HG03066 (cell line): Measurements from ENCODE around the gene CNBP.
"Not testable (repeated sequence)": the region's sequence is repeated elsewhere in the genome, so short reads cannot be mapped to it uniquely, and the experiment has no call there.

Experiments
- ATAC-seq: cut with Tn5 transposase; IDR thresholded peaks from one replicate; pipeline ENCODE4 v1.9.1; 2021; ENCODE audit warnings: low read depth; ENCODE audit not compliant: unreplicated experiment

CNBP gene

GRCh38 chr3:129183569-129184395 is at the start of gene CNBP:
Gene CNBP, minus strand, starts transcription at chr3:129183896. Its CDS starts 12,139 bp downstream, at chr3:129171757.
- ATAC-seq: peak; percentile 94

GRCh38 chr3:129231331-129232119 is 47.8 kb upstream of the CNBP start:
- no peak for ATAC-seq

DNA sequence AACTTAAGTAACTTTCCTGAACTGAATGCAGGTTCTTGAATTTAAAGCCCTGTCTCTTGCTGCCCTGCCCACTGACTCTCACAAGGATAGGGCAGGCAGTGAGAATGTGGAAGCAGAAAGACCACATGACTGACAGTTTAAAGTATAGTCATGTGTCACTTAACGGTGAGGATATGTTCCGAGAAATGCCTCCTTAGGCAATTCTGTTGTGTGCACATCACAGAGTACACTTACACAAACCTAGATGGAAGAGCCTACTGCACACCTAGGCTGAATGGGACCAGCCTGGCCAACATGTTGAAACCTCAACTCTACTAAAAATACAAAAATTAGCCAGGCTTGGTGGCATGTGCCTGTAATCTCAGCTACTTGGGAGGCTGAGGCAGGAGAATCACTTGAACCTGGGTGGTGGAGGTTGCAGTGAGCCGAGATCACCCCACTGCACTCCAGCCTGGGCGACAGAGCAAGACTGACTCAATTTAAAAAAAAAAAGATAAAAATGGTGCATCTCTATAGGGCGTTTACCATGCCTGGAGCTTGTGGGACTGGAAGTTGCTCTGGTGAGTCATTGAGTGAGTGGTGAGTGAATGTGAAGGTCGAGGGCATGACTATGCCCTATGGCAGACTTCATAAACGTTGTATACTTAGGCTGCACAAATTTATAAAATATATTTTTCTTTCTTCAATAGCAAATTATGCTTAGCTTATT is 46.8 kb upstream of the CNBP start:
- ATAC-seq: no peak

- no peak for ATAC-seq
Observed at GRCh38 chr3:129228891-129229585, 45.3 kb upstream of the CNBP start.

GRCh38 chr3:129226374-129226773 is 42.7 kb upstream of the CNBP start:
- ATAC-seq: no peak

DNA sequence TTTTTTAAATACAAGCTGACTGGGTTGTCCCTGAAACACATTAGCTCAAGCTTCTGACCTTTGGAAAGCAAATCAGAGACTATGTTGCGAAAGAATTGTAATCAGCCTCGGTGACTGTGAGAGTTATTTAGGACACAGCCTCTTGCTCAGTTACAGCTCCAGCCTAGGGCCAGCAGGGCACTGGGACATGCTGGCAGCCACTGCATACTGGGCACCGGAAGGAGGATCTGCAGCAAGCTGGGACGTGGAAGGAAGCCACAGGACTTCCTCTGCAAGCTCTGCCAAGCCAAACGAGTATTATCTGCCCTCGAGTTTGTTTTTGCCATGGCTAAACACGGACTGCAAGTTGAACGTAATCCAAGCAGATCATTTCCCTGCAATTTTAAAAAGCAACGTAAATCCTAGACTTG is 41.3 kb upstream of the CNBP start:
- ATAC-seq: no peak

DNA sequence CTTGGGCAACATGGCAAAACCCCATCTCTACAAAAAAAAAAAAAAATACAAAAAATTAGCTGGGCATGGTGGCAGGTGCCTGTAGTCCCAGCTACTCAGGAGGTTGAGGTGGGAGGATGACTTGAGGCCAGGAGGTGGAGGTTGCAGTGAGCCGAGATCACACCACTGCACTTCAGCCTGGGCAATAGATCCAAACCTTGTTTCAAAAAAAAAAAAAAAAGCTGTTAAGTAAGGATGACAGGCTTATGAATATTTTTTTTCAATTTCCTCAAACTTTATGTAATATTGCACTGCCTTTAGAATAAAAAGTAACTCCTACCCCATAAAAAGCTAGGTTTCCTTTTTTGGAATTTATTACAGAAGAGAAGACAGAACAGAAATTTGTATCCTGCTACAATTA is 40.7 kb upstream of the CNBP start:
- ATAC-seq: not testable (repeated sequence)

- no peak for ATAC-seq
Observed at GRCh38 chr3:129218742-129219141, 35.0 kb upstream of the CNBP start.

DNA sequence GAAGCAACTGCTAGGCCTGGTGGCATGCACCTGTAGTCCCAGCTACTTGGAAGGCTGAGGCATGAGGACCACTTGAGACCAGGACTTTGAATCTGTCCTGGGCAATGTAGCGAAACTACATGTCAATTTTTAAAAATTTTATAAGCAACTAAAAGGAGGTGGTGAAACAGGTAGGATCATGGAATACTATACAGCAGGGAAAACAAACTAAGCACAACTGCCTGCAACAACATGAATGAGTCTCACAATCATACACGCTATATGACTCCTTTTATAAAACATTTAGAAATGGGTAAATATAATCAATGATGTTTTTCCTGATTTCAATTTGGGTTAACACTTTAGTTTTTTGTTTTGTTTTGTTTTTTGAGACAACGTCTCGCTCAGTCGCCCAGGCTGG is 29.5 kb upstream of the CNBP start:
- ATAC-seq: no peak

DNA sequence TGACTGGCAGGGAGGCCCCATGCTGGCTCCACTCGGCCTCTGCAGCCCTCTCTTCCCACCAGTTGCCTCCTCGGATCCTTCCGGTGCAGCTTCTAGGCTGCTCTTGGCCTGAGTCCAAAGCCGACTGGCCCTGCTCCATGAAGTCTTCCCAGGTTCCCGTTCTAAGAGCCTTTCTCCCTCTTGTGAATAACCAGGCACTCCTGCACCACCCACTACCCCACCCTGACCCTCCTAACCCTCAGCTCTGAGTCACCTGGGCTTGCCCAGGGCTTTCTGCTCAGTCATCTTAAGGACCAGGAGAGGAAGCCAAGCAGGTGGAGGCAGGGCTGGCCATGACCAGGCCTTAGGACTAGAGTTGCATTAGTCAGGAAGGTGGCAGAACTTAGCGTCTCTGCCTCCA is 28.1 kb upstream of the CNBP start:
- no peak for ATAC-seq

- ATAC-seq: no peak
Observed at GRCh38 chr3:129211345-129211744, 27.6 kb upstream of the CNBP start.

GRCh38 chr3:129207479-129207878 is 23.8 kb upstream of the CNBP start:
- no peak for ATAC-seq

- no peak for ATAC-seq
Observed at GRCh38 chr3:129205109-129205832, 21.6 kb upstream of the CNBP start.

DNA sequence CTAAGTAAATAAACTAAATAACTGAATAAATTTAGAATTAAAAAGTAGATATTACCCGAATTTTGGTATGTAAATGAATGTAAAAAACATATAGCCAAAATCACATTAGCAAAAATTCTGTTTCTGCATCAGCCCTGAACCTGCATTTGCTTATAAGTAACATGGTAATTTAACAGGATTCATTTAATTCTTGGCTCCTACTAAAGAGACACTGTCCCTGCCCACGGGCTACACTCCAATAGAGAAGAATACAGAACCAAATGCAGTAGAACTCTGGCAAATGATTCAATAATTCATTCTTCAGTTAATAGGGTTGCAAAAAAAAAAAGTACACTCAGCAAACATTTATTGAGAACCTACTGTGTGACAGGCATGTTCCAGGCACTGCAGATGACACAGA is 20.8 kb upstream of the CNBP start:
- ATAC-seq: no peak

DNA sequence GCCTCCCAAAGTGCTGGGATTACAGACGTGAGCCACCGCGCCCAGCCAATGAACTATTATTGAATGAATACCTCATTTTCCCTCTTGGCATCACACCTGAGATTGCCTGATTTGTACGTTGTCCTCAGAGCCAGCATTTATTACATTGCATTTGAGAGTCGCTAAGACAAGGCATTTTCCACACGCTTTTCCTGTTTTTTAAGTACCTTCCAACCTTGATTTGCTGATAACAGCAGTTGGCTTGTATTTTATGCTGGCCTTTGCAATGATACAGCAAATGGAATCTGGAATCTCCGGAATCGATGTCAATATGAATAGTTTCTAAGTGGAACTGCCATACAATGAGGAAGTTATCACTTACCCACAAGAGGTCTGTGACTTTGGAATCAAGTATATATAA is 15.7 kb upstream of the CNBP start:
- no peak for ATAC-seq

- no peak for ATAC-seq
Observed at GRCh38 chr3:129197321-129197720, 13.6 kb upstream of the CNBP start.

DNA sequence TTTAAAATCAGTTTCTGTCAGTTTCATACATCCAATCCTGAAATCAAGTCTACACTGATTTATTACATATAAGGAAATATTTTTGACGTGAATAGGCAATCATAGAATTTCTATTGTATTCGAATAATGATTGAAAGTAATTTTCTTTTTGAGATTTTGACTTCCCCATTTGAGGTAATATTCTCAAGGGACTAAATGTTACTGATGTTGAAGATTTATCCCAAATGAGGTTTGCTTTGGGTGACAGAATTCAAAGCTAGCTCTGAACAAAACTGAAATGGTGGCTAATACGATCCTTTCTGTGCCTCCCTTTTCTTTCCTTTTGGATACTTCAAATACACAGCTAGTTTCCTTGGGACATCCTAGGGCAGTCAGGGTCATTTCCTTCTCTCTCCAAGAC is 12.9 kb upstream of the CNBP start:
- no peak for ATAC-seq

GRCh38 chr3:129195731-129196256 is 12.1 kb upstream of the CNBP start:
- ATAC-seq: no peak

- not testable (repeated sequence) for ATAC-seq
Observed at GRCh38 chr3:129189793-129190192, 6.1 kb upstream of the CNBP start.

DNA sequence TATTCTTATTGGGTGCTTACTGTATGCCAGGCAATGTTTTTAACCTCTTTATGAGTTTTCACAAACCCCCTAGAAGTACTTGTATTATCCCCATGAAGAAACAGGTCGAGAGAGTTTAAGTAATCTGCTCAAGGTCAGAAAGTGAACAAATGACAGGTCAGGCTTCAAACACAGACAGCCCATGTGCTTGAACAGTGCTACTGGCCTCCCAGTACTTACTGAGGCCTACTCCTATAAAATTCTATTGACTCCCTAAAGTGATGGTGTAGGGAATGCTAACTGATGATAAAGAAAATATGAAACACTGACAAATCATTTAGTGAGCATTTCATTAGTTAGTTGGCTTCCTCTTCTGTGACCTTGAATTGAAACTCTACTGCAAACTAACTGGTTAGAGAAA is 4.2 kb upstream of the CNBP start:
- ATAC-seq: no peak
